GM06990 (cell line): ENCODE data around the gene FLRT3.

Source experiments
- DNase-seq: peaks from one replicate; pipeline ENCODE4 v3.0.0-alpha.2; 2011; ENCODE audit not compliant: insufficient read length; ENCODE audit errors: extremely low read depth
- H3K27me3 ChIP-seq: replicated peaks from 2 replicates; pipeline ENCODE4 v1.6.0; 2011; ENCODE audit warnings: low read length; ENCODE audit not compliant: control insufficient read depth, insufficient read depth
- H3K36me3 ChIP-seq: 2 replicates; pipeline ENCODE4 v1.5.1; 2011; ENCODE audit warnings: low read length; ENCODE audit not compliant: control insufficient read depth, insufficient read depth
- H3K4me3 ChIP-seq: replicated peaks from 2 replicates; pipeline ENCODE4 v1.5.1; 2011; ENCODE audit warnings: low read depth, mild to moderate bottlenecking, control low read depth, low read length
- TF ChIP-seq, protein P1 (sequence below): IDR thresholded peaks from 2 replicates; pipeline ENCODE4 v1.5.1; 2011; ENCODE audit warnings: low read length, control low read depth, mild to moderate bottlenecking, inconsistent platforms; ENCODE audit not compliant: insufficient read depth, poor library complexity, severe bottlenecking

Gene FLRT3

DNA sequence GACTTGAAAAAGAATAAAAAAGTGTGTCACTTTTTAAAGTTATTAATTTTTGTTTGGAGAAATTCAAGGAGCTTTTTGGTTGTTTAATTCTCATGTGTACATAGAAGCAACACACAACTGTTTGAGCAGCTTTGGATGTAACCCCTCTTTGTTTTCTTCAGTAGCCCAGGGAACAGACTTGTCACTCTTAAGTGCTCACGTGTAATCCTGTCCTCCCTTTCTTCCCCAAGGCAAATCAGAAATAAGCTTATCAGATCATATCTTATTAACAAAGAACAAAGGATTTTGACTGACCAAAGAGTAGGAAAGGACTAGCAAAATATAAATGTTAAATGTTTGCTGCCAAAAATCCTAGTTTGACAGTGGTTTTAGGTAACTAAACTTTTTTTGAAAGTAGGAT is 7.3 kb upstream of the FLRT3 start:
- TF ChIP-seq, protein P1, sequence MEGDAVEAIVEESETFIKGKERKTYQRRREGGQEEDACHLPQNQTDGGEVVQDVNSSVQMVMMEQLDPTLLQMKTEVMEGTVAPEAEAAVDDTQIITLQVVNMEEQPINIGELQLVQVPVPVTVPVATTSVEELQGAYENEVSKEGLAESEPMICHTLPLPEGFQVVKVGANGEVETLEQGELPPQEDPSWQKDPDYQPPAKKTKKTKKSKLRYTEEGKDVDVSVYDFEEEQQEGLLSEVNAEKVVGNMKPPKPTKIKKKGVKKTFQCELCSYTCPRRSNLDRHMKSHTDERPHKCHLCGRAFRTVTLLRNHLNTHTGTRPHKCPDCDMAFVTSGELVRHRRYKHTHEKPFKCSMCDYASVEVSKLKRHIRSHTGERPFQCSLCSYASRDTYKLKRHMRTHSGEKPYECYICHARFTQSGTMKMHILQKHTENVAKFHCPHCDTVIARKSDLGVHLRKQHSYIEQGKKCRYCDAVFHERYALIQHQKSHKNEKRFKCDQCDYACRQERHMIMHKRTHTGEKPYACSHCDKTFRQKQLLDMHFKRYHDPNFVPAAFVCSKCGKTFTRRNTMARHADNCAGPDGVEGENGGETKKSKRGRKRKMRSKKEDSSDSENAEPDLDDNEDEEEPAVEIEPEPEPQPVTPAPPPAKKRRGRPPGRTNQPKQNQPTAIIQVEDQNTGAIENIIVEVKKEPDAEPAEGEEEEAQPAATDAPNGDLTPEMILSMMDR: no peak
- DNase-seq: no peak
- H3K27me3 ChIP-seq: no peaks in the 10 kb centered on the region
- H3K36me3 ChIP-seq: no peaks in the 10 kb centered on the region
- H3K4me3 ChIP-seq: no peak overlapping the region

- no peak for DNase-seq
Measured at GRCh38 chr20:14343491-14344065, 6.2 kb upstream of the FLRT3 start.

DNA sequence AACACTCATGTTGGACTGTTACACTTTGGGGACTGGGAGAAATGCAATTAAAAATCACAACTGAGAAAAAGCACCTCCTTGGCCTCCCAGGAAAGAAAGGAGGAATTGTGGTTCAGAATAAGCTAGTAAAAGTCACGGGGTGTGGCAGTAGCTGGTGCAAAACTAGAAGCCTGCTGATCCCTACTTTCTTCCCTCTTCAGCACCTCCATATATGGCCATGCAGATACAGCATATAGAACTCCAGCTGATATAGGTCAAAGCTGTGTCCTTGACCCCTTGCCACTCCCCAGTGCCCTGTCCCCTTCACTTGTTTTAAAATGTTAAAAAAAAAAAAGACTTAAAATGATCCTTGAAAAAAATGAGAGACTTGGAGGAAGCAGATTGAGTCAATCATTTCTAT is 5.5 kb upstream of the FLRT3 start:
- TF ChIP-seq, protein P1: no peak
- no peak overlapping the region for H3K4me3 ChIP-seq
- no peaks in the 10 kb centered on the region for H3K36me3 ChIP-seq
- no peaks in the 10 kb centered on the region for H3K27me3 ChIP-seq
- DNase-seq: no peak

More at GRCh38 chr20:14343491-14344065, 6.2 kb upstream of the FLRT3 start:
- H3K4me3 ChIP-seq: no peak overlapping the region
- no peaks in the 10 kb centered on the region for H3K36me3 ChIP-seq
- TF ChIP-seq, protein P1: no peak
- H3K27me3 ChIP-seq: no peaks in the 10 kb centered on the region

GRCh38 chr20:14341801-14342200 is 4.4 kb upstream of the FLRT3 start:
- no peak overlapping the region for H3K4me3 ChIP-seq
- no peaks in the 10 kb centered on the region for H3K36me3 ChIP-seq
- no peak for DNase-seq
- TF ChIP-seq, protein P1: no peak
- H3K27me3 ChIP-seq: no peaks in the 10 kb centered on the region

- H3K36me3 ChIP-seq: no peaks in the 10 kb centered on the region
- H3K27me3 ChIP-seq: no peaks in the 10 kb centered on the region
- H3K4me3 ChIP-seq: peak overlapping the region; percentile 61; the same call in 1 of the 2 replicates
- TF ChIP-seq, protein P1: no peak
- no peak for DNase-seq
Measured at GRCh38 chr20:14336686-14337085, 726 bp downstream of the FLRT3 start.

DNA sequence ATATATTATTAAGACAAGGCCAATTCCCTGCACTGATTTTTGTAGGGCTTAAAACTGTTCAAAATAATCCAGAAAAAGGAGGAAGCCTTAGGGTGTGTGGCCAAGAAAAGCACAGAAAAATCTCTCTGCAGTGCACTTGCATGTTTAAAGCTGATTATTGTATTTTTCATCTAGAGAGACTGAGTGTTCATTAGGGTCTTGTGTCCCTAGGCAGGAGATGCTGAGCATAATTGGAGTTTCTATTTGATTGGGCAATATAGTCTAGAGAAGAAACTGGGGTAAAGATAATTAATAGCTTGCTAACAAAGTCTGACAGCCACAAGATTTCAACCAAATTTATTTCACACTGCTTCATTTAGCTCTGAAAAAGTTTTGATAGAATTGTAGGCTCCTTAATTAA is 2.4 kb downstream of the FLRT3 start:
- no peak for DNase-seq
- Histone ChIP-seq H3K36me3 (no peaks in the 10 kb centered on the region), H3K27me3 (no peaks in the 10 kb centered on the region), H3K4me3 (no peak overlapping the region)
- TF ChIP-seq, protein P1: no peak
